ENCODE results near the gene AKT3.

Gene AKT3

DNA sequence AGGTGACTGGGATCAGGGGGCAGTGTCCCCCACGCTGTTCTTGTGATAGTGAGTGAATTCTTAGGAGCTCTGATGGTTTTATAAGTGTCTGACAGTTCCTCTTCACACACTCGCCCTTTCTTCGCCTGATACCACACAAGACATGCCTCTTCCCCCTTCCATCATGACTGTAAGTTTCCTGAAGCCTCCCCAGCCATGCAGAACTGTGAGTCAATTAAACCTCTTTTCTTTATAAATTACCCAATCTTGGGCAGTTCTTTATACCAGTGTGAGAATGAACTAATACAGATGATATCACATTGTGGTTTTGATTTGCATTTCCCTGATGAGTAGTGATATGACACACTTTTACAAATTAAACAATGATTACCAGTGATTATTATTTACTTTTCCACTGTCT lies 229.9 kb downstream of the AKT3 start:
- no peak for TF ChIP-seq FOXM1 (IDR thresholded peaks at IDR 0.05; ENCODE audit: borderline replicate concordance, low read depth)
- TF ChIP-seq EGR1 (IDR thresholded peaks at IDR 0.05) = no peak
- TF ChIP-seq TAF1 (IDR thresholded peaks at IDR 0.05; ENCODE audit: low read depth) = no peak
- TF ChIP-seq MAX (IDR thresholded peaks at IDR 0.05) = no peak
- no peak for TF ChIP-seq TCF12 (IDR thresholded peaks at IDR 0.05; ENCODE audit: low read depth)
- no peak for TF ChIP-seq NFIC (IDR thresholded peaks at IDR 0.05)
- TF ChIP-seq ZBTB7A (IDR thresholded peaks at IDR 0.05; ENCODE audit: low read depth) = no peak
- no peak for TF ChIP-seq REST (IDR thresholded peaks at IDR 0.05; ENCODE audit: low read depth)
- TF ChIP-seq EP300 (IDR thresholded peaks at IDR 0.05; ENCODE audit: borderline replicate concordance) = no peak
- TF ChIP-seq CEBPB (IDR thresholded peaks at IDR 0.05) = no peak
- no peak for TF ChIP-seq TEAD4 (IDR thresholded peaks at IDR 0.05)
- no peak for TF ChIP-seq RAD21 (IDR thresholded peaks at IDR 0.05; ENCODE audit: low read depth)
- TF ChIP-seq, protein P1, sequence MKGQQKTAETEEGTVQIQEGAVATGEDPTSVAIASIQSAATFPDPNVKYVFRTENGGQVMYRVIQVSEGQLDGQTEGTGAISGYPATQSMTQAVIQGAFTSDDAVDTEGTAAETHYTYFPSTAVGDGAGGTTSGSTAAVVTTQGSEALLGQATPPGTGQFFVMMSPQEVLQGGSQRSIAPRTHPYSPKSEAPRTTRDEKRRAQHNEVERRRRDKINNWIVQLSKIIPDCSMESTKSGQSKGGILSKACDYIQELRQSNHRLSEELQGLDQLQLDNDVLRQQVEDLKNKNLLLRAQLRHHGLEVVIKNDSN (IDR thresholded peaks at IDR 0.05) = no peak
- no peak for TF ChIP-seq YY1 (IDR thresholded peaks at IDR 0.05; ENCODE audit: low read depth)
- no peak for TF ChIP-seq CREB1 (IDR thresholded peaks at IDR 0.05; ENCODE audit: low read depth)

- no peak for TF ChIP-seq YY1 (IDR thresholded peaks at IDR 0.05; ENCODE audit: low read depth)
- TF ChIP-seq ZBTB7A (IDR thresholded peaks at IDR 0.05; ENCODE audit: low read depth) = no peak
- TF ChIP-seq TCF12 (IDR thresholded peaks at IDR 0.05; ENCODE audit: low read depth) = no peak
- no peak for TF ChIP-seq MAX (IDR thresholded peaks at IDR 0.05)
- no peak for TF ChIP-seq REST (IDR thresholded peaks at IDR 0.05; ENCODE audit: low read depth)
- no peak for TF ChIP-seq EGR1 (IDR thresholded peaks at IDR 0.05)
- no peak for TF ChIP-seq CEBPB (IDR thresholded peaks at IDR 0.05)
- TF ChIP-seq FOXM1 (IDR thresholded peaks at IDR 0.05; ENCODE audit: borderline replicate concordance, low read depth) = no peak
- TF ChIP-seq NFIC (IDR thresholded peaks at IDR 0.05) = no peak
- TF ChIP-seq RAD21 (IDR thresholded peaks at IDR 0.05; ENCODE audit: low read depth) = no peak
- TF ChIP-seq TEAD4 (IDR thresholded peaks at IDR 0.05) = no peak
- no peak for TF ChIP-seq EP300 (IDR thresholded peaks at IDR 0.05; ENCODE audit: borderline replicate concordance)
- TF ChIP-seq, protein P1 (IDR thresholded peaks at IDR 0.05) = no peak
- TF ChIP-seq TAF1 (IDR thresholded peaks at IDR 0.05; ENCODE audit: low read depth) = no peak
- TF ChIP-seq CREB1 (IDR thresholded peaks at IDR 0.05; ENCODE audit: low read depth) = no peak
Observed at GRCh38 chr1:243609698-243610097, 240.3 kb downstream of the AKT3 start.

DNA sequence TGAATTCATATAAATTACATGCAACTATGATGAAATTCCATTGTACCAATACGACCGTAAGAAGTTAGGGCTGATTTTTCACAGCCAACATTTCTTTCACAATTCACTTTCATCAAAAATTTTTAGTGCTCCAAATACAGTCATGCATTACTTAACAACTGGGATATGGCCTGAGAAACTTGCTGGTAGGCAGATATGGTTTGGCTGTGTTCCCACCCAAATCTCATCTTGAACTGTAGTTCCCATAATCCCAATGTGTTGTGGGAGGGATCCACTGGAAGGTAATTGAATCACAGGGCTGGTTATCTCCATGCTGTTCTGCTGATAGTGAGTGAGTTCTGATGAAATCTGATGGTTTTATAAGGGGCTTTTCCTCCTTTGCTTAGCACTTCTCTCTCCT lies 244.4 kb downstream of the AKT3 start:
- TF ChIP-seq TAF1 (IDR thresholded peaks at IDR 0.05; ENCODE audit: low read depth) (no peak), EGR1 (IDR thresholded peaks at IDR 0.05) (no peak), FOXM1 (IDR thresholded peaks at IDR 0.05; ENCODE audit: borderline replicate concordance, low read depth) (no peak), EP300 (IDR thresholded peaks at IDR 0.05; ENCODE audit: borderline replicate concordance) (no peak), TEAD4 (IDR thresholded peaks at IDR 0.05) (no peak), REST (IDR thresholded peaks at IDR 0.05; ENCODE audit: low read depth) (no peak), ZBTB7A (IDR thresholded peaks at IDR 0.05; ENCODE audit: low read depth) (no peak), RAD21 (IDR thresholded peaks at IDR 0.05; ENCODE audit: low read depth) (no peak), CREB1 (IDR thresholded peaks at IDR 0.05; ENCODE audit: low read depth) (no peak), YY1 (IDR thresholded peaks at IDR 0.05; ENCODE audit: low read depth) (no peak), TCF12 (IDR thresholded peaks at IDR 0.05; ENCODE audit: low read depth) (no peak), MAX (IDR thresholded peaks at IDR 0.05) (no peak)
- TF ChIP-seq, protein P1 (IDR thresholded peaks at IDR 0.05) = no peak
